Ishikawa (cell line): Measurements from ENCODE around the gene SH3RF1.
A peak's percentile ranks its signal among the peaks of the same experiment; 100 is the strongest.

ENCODE experiments used
- CEBPB ChIP-seq: IDR thresholded peaks from 2 replicates; pipeline ENCODE4 v1.6.1; 2012
- EP300 ChIP-seq: IDR thresholded peaks from 2 replicates; pipeline ENCODE4 v1.6.1; 2012; ENCODE audit warnings: borderline replicate concordance
- RAD21 ChIP-seq: IDR thresholded peaks from 2 replicates; pipeline ENCODE4 v1.6.1; 2012; ENCODE audit warnings: low read depth
- REST ChIP-seq: IDR thresholded peaks from 2 replicates; pipeline ENCODE4 v1.6.1; 2012; ENCODE audit warnings: low read depth, mild to moderate bottlenecking
- TCF12 ChIP-seq: IDR thresholded peaks from 2 replicates; pipeline ENCODE4 v1.6.1; 2012; ENCODE audit warnings: low read depth

DNA sequence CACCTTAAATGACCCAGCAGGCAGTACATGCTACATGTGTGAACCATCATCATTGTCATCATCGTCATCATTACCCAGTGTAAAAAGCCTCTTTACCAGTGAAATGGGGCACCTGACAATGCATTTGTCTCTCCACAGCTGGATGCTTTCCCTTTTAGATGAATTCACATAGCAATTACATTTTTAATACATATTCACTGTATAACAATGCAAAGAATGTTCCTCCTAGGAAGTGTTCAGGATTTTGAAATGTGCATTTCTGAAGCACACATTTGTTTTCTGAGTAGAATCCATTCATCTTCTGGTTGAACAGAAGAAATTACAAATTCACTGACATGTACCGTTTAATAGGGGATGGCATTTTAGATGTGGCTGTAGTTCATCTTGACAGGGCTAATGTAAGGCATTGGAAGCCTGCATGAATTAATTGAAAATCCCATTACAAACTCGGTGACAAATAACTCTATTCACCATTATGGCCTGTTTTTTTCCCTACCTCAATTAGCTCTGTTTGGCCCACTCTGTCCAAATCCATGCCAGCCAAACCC, 111.1 kb downstream of the SH3RF1 start:
- no peak for TF ChIP-seq CEBPB
- TF ChIP-seq EP300: peak; percentile 12; the same call in 1 of the 2 replicates
- TF ChIP-seq RAD21: no peak
- no peak for TF ChIP-seq TCF12
- TF ChIP-seq REST: no peak
